ENCODE data around the gene PRR35. TPM values are rescaled to one million over a fixed set of nuclear protein-coding genes. Genes with fewer than 3 reads are reported as not detected.

The PRR35 gene
- polyA plus RNA-seq, 3 donors: 0.20 TPM; not detected in 2

DNA sequence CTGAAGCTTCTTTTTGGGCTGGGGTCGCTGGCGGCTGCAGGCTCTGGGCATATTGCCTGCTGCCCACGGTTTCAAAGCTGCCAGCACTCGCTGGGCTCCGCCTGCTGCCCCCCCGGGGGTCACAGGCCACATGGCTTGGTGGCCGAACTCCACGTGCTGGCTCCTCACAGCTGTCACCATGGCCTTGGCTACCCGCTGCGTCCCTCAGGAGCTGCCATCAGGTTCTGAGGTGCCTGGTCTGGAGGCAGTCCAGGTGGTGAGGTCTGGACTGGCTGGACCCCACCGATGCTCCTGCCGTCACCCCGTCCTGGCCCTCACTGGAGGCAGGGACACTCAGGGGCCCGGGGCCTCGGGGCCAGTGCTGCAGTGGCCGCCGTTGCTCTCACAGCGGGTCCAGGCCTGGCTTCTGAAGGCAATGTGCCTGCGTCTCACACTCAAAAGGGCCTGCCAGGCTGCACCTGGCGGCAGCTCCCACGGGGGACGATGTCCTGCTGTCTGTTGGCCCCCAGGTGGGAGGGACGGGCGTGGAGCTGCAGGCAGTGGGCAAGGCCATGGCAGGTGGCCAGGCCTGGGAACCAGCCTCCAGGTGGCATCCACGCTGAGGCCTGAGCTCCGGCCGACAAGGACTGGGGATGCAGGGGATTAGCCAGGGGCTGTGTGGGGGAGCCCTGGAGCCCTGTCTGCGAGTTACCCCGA, 19.4 kb upstream of the PRR35 start:
- WGBS, 3 donors: 50 to 91% (median 90%) methylated on average over 28 to 29 of the region's 29 CpGs
- H3K27ac ChIP-seq (ENCODE audit: low read depth, low read length): no peak overlapping the region

- H3K27ac ChIP-seq (ENCODE audit: low read depth, low read length): no peak overlapping the region
- 86 to 93% (median 86%) methylated on average over 49 to 51 of the region's 51 CpGs for WGBS, 3 donors
These were observed 16.7 kb upstream of the PRR35 start for GRCh38 chr16:543301-544164.

DNA sequence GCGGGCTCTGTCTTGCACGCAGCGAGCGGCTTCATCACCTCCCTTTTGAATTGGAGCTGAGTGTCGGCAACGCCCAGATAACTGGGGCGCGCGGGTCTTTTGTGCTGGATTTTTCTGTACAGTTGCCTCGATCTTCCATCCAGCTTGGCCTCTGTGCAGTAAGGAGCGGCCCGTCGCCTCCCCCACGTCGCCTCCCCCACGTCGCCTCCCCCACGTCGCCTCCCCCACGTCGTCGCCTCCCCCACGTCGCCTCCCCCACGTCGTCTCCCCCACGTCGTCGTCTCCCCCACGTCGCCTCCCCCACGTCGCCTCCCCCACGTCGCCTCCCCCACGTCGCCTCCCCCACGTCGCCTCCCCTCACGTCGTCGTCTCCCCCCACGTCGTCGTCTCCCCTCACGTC, 15.7 kb upstream of the PRR35 start:
- WGBS, 3 donors: 88 to 94% (median 92%) methylated on average over 39 to 46 of the region's 46 CpGs
- H3K27ac ChIP-seq (ENCODE audit: low read depth, low read length): no peak overlapping the region

- 62 to 68% (median 65%) methylated on average over 42 to 60 of the region's 60 CpGs for WGBS, 3 donors
- no peak overlapping the region for H3K27ac ChIP-seq (ENCODE audit: low read depth, low read length)
These were observed 13.1 kb upstream of the PRR35 start for GRCh38 chr16:546909-547770.

DNA sequence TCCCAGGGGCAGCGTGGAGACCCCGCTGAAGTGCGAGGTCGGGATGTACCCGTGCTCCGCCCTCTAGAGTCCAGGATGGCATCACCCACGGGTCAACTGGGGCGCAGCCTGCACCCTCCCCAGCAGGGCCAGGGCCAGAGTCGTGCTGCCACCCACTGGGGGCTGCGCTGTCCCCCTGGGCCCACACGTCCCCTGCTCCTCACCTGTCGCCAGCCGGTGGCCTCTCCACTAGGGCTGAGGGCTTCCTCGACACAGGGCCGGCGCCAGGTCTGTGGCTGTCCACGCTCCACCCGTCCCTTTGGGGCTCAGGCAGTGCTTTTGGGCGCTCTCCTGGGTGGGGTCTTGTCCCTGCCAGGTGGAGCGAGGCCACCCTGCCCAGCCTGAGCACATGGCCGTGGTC, 11.6 kb upstream of the PRR35 start:
- H3K27ac ChIP-seq (ENCODE audit: low read depth, low read length): no peak overlapping the region
- 91 to 97% (median 95%) methylated on average over 20 to 21 of the region's 21 CpGs for WGBS, 3 donors

- no peak overlapping the region for H3K27ac ChIP-seq (ENCODE audit: low read depth, low read length)
- WGBS, 3 donors: 93 to 96% (median 96%) methylated on average over 53 to 54 of the region's 54 CpGs
These were observed 10.5 kb upstream of the PRR35 start for GRCh38 chr16:549544-550263.

- 96 to 98% (median 96%) methylated on average over 28 of the region's 28 CpGs for WGBS, 3 donors
- no peak overlapping the region for H3K27ac ChIP-seq (ENCODE audit: low read depth, low read length)
These were observed 9.0 kb upstream of the PRR35 start for GRCh38 chr16:551210-551609.

- 96 to 97% (median 97%) methylated on average over 30 to 35 of the region's 35 CpGs for WGBS, 3 donors
- no peak overlapping the region for H3K27ac ChIP-seq (ENCODE audit: low read depth, low read length)
These were observed 8.0 kb upstream of the PRR35 start for GRCh38 chr16:552171-552570.

- WGBS, 3 donors: 94 to 96% (median 94%) methylated on average over 27 to 33 of the region's 33 CpGs
- H3K27ac ChIP-seq (ENCODE audit: low read depth, low read length): no peak overlapping the region
These were observed 6.4 kb upstream of the PRR35 start for GRCh38 chr16:553601-554296.

GRCh38 chr16:554297-554621, 5.9 kb upstream of the PRR35 start:
- 85 to 89% (median 86%) methylated on average over 11 of the region's 11 CpGs for WGBS, 3 donors
- H3K27ac ChIP-seq (ENCODE audit: low read depth, low read length): no peak overlapping the region

- H3K27ac ChIP-seq (ENCODE audit: low read depth, low read length): no peak overlapping the region
- WGBS, 3 donors: 77 to 85% (median 83%) methylated on average over 49 to 54 of the region's 54 CpGs
These were observed 5.4 kb upstream of the PRR35 start for GRCh38 chr16:554640-555365.

- H3K27ac ChIP-seq (ENCODE audit: low read depth, low read length): no peak overlapping the region
- 68 to 82% (median 79%) methylated on average over 28 to 32 of the region's 32 CpGs for WGBS, 3 donors
These were observed 4.4 kb upstream of the PRR35 start for GRCh38 chr16:555528-556473.

DNA sequence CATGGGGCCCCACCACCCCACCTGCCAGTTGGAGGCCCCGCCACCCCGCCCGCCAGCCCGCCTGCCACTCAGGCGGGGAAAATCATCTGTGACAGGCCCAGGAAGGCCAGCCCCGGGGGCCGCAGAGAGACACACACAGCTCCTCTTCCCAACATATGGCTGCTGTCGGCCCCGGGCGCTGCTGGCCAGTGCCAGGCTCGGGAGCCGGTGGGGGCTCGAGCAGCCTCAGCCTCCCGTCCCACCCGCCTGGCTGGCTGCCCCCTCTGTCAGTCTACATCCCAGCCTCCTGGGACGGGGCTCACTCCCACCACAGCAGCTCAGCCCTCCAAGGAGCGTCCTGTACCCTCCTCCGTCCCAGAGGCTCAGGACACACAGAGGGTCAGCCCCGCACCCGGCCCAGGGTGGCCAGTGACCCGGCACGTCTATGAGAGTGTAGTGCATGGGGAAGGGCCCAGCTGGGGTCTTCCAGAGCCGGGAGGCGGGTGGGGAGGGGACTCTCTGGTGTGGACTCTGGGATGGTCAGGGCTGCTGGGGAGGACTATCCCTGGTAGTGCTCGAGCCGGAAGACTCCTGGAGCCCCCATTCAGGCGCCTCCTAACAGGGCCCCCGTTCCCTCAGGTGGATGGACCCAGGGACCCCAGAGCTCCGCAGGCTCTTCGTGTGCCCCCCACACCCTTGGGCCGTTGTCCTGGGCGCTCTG, 3.6 kb upstream of the PRR35 start:
- no peak overlapping the region for H3K27ac ChIP-seq (ENCODE audit: low read depth, low read length)
- 88 to 91% (median 89%) methylated on average over 25 to 32 of the region's 32 CpGs for WGBS, 3 donors

DNA sequence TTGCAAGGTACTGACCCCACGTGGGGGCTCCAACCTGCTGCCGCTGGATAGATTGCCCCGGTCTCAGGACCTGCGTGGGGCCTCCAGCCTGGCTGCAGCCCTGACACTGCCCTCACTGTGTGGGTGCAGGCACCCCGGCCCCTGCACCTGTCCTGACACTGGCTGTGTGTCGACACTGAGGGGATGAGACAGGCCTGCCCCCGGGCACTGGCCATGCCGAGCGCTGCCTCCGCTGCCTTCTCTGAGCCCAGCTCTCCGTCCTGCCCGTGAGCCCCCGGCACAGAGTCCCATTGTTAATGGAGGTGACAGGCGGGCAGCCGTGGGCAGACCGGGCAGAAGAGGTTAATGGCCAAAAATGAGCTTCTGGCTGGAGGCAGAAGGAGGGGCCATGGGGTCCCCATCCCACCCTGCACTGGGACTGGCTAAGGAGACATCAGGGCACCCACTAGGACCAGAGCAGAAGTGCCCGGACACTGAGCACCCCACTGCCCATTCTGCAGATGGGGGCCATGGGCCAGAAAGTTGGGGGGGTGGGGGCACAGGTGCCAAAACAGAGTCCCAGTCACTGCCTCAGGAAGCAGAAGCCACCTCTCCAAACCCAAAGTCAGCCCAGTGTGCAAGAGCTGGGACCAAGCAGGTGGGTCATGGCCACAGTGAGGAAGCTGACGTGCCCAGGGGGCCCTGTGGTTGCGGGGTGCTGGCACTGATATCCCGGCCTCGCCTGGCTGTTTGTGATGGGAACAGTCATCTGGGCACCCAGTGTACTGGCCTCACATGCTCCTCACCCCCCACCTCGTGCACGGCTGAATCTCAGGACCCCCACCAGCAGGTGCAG, 2.5 kb upstream of the PRR35 start:
- 75 to 86% (median 77%) methylated on average over 23 of the region's 23 CpGs for WGBS, 3 donors
- H3K27ac ChIP-seq (ENCODE audit: low read depth, low read length): no peak overlapping the region

Data from adipose tissue (tissue), 3 donors.